OCI-LY1 (cell line): ENCODE measurements around the gene RPTN.

ENCODE experiments used
- H2AFZ ChIP-seq: fragments of 200-600 bp; sonication (generic), shearing (Covaris generic); 2 replicates; pipeline ENCODE4 v1.6.0; 2014; ENCODE audit warnings: antibody characterized with exemption, mild to moderate bottlenecking, low read length
- H3F3A ChIP-seq: fragments of 200-600 bp; sonication (generic), shearing (Covaris generic); 2 replicates; pipeline ENCODE4 v1.6.0; 2014; ENCODE audit warnings: mild to moderate bottlenecking, antibody characterized with exemption, low read length, moderate library complexity; ENCODE audit not compliant: insufficient read depth
- H3K27ac ChIP-seq: fragments of 200-600 bp; sonication (generic); 2 replicates; pipeline ENCODE4 v1.5.1; 2014; ENCODE audit warnings: low read length, mixed run types, mild to moderate bottlenecking, low read depth; ENCODE audit not compliant: poor library complexity, severe bottlenecking
- H3K27me3 ChIP-seq: fragments of 200-600 bp; sonication (generic); 2 replicates; pipeline ENCODE4 v1.6.0; 2014; ENCODE audit warnings: antibody characterized with exemption, mild to moderate bottlenecking, low read length, moderate library complexity; ENCODE audit not compliant: insufficient read depth
- H3K36me3 ChIP-seq: fragments of 200-600 bp; sonication (generic); 2 replicates; pipeline ENCODE4 v1.6.1; 2014; ENCODE audit warnings: mild to moderate bottlenecking, antibody characterized with exemption, low read length, moderate library complexity, mixed read lengths; ENCODE audit not compliant: insufficient read depth
- H3K4me1 ChIP-seq: fragments of 200-600 bp; sonication (generic); 2 replicates; pipeline ENCODE4 v1.5.1; 2014; ENCODE audit warnings: mild to moderate bottlenecking, low read length, moderate library complexity; ENCODE audit not compliant: insufficient read depth, severe bottlenecking
- H3K4me2 ChIP-seq: fragments of 200-600 bp; sonication (generic), shearing (Covaris generic); 2 replicates; pipeline ENCODE4 v1.6.1; 2014; ENCODE audit warnings: low read length
- H3K4me3 ChIP-seq: fragments of 200-600 bp; sonication (generic); 2 replicates; pipeline ENCODE4 v1.5.1; 2014; ENCODE audit warnings: low read length, low read depth, mild to moderate bottlenecking, mixed read lengths; ENCODE audit not compliant: poor library complexity, severe bottlenecking
- H3K79me2 ChIP-seq: fragments of 200-600 bp; shearing (Covaris generic); 2 replicates; pipeline ENCODE4 v1.6.1; 2016; ENCODE audit warnings: mixed run types, low read length, mixed read lengths; ENCODE audit not compliant: insufficient read depth
- H3K9ac ChIP-seq: fragments of 200-600 bp; sonication (generic), shearing (Covaris generic); 2 replicates; pipeline ENCODE4 v1.6.1; 2014; ENCODE audit warnings: mild to moderate bottlenecking, low read length, mixed read lengths
- H3K9me2 ChIP-seq: fragments of 200-600 bp; sonication (generic), shearing (Covaris generic); 2 replicates; pipeline ENCODE4 v1.6.1; 2014; ENCODE audit warnings: low read depth, mild to moderate bottlenecking, low read length, mixed read lengths
- H3K9me3 ChIP-seq: fragments of 200-600 bp; shearing (Covaris generic); 2 replicates; pipeline ENCODE4 v1.6.1; 2014; ENCODE audit warnings: low read length, mixed read lengths
- H4K20me1 ChIP-seq: fragments of 200-600 bp; sonication (generic), shearing (Covaris generic); 2 replicates; pipeline ENCODE4 v1.6.0; 2016; ENCODE audit warnings: mild to moderate bottlenecking, low read length; ENCODE audit not compliant: insufficient read depth
- EZH2 ChIP-seq: fragments of 200-600 bp; sonication (generic), shearing (Covaris generic); IDR thresholded peaks from 2 replicates; pipeline ENCODE4 v1.8.0; 2017; ENCODE audit warnings: borderline replicate concordance, mixed run types, mild to moderate bottlenecking, antibody characterized with exemption, low read length, moderate library complexity, mixed read lengths
- TF ChIP-seq, protein P1 (sequence below): fragments of 200-600 bp; sonication (generic), shearing (Covaris generic); IDR thresholded peaks from 2 replicates; pipeline ENCODE4 v1.5.1; 2017; ENCODE audit warnings: mild to moderate bottlenecking, antibody characterized with exemption, low read length, moderate library complexity, mixed read lengths

The RPTN gene

DNA sequence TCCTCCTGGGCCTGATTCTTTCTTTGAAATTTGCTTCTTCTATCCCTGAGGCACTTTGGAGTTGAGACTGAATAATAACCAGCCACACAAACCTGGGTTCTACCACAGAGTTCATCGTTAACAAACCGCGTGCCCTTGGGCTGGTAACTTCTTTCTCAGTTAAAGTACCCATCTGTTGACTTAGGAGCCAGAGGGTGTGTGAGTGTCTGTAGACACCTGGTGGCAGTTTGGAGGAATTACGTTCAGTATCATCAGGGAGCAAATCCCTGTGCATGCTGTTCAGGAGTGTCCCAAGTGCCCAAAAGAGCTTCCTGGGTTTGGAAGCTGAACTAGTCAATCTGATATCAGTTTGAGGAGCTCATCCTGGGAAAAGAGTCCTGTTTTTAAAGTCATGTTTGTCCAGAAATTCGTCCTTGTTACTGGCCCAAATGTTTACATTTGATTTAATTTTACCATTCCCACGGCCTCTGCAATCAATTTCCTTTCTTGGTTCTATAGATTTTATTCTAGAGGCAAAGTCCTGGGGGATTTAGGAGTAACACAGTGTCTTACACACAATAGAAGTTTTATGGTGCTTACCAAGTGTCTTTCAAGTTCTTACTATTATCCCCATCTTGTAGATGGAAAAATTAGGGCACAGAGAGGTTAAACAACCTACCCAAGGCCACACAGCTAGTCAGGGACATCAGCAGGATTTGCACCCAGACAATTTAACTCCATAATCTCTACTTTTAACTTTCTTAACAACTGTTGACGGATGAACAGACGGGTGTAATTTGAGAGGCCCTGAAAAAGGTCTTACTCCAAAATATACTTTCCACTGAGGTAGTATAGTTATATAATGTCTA is 26.7 kb upstream of the RPTN start:
- no peak overlapping the region for H2AFZ ChIP-seq
- H3K4me3 ChIP-seq, result no peak overlapping the region
- no peaks in the 10 kb centered on the region for H3K79me2 ChIP-seq
- no peaks in the 10 kb centered on the region for H3K9me3 ChIP-seq
- H3K27ac ChIP-seq, result no peak overlapping the region
- H4K20me1 ChIP-seq, result no peaks in the 10 kb centered on the region
- H3K9me2 ChIP-seq, result no peaks in the 10 kb centered on the region
- no peaks in the 10 kb centered on the region for H3K36me3 ChIP-seq
- no peak overlapping the region for H3K4me2 ChIP-seq
- no peak overlapping the region for H3K9ac ChIP-seq
- no peak for TF ChIP-seq EZH2
- TF ChIP-seq, protein P1, sequence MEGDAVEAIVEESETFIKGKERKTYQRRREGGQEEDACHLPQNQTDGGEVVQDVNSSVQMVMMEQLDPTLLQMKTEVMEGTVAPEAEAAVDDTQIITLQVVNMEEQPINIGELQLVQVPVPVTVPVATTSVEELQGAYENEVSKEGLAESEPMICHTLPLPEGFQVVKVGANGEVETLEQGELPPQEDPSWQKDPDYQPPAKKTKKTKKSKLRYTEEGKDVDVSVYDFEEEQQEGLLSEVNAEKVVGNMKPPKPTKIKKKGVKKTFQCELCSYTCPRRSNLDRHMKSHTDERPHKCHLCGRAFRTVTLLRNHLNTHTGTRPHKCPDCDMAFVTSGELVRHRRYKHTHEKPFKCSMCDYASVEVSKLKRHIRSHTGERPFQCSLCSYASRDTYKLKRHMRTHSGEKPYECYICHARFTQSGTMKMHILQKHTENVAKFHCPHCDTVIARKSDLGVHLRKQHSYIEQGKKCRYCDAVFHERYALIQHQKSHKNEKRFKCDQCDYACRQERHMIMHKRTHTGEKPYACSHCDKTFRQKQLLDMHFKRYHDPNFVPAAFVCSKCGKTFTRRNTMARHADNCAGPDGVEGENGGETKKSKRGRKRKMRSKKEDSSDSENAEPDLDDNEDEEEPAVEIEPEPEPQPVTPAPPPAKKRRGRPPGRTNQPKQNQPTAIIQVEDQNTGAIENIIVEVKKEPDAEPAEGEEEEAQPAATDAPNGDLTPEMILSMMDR, result peak; percentile 74
- H3F3A ChIP-seq, result no peaks in the 10 kb centered on the region
- H3K4me1 ChIP-seq, result peaks cover 9% of the 10 kb centered on the region
- no peaks in the 10 kb centered on the region for H3K27me3 ChIP-seq

DNA sequence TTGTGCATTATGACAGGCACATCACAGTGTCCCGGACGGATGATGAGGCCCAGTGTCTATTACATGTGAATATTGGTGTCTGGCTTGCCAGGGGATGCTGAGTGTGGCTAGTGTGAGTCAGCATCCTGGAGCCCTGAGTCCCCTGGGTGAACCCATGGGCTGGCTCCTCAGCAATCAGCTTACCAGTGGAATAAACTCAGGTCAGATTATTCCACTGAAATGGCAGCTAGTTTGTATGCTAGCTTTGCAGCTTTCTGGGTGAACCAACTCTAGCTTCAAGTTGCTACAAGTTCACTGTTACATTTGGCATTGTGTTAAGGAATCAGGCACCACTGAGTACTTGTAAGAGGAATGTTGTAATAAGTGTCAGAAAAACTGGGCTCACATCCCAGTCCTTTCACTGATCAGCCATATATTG is 23.9 kb upstream of the RPTN start:
- Histone ChIP-seq H3K27me3 (no peaks in the 10 kb centered on the region), H3K79me2 (no peaks in the 10 kb centered on the region), H3K27ac (no peak overlapping the region), H3K4me1 (no peaks in the 10 kb centered on the region), H4K20me1 (no peaks in the 10 kb centered on the region), H2AFZ (no peak overlapping the region), H3F3A (no peaks in the 10 kb centered on the region), H3K36me3 (no peaks in the 10 kb centered on the region), H3K9ac (no peak overlapping the region), H3K4me2 (no peak overlapping the region), H3K4me3 (no peak overlapping the region), H3K9me3 (no peaks in the 10 kb centered on the region), H3K9me2 (no peaks in the 10 kb centered on the region)
- no peak for TF ChIP-seq EZH2
- TF ChIP-seq, protein P1, result no peak

DNA sequence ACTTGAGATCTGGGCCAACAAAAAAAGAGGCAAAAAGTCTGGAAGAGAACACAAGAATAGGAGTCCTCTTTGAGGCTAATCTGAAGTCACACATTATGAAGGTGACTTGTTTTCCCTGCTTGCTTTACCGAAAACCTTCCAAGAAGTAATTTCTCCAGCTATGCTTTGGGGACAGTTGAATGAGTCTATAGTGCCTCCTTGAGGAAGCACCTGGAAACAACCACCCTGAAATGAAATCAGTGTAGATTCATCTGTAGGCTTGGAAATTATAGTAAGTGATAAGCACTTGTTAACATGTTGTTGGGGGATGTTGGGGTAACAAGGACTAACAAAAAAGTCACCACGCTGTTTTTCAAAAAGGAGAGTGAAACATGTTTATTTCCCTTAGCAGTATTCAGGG is 23.4 kb upstream of the RPTN start:
- no peak for TF ChIP-seq EZH2
- TF ChIP-seq, protein P1, result peak; percentile 47; the same call in 1 of the 2 replicates
- no peaks in the 10 kb centered on the region for H3K79me2 ChIP-seq
- H3F3A ChIP-seq, result no peaks in the 10 kb centered on the region
- no peak overlapping the region for H3K4me3 ChIP-seq
- no peaks in the 10 kb centered on the region for H3K9me2 ChIP-seq
- no peak overlapping the region for H3K27ac ChIP-seq
- H3K9me3 ChIP-seq, result no peaks in the 10 kb centered on the region
- no peaks in the 10 kb centered on the region for H4K20me1 ChIP-seq
- no peak overlapping the region for H2AFZ ChIP-seq
- H3K27me3 ChIP-seq, result no peaks in the 10 kb centered on the region
- H3K4me2 ChIP-seq, result no peak overlapping the region
- H3K9ac ChIP-seq, result no peak overlapping the region
- H3K4me1 ChIP-seq, result no peaks in the 10 kb centered on the region
- no peaks in the 10 kb centered on the region for H3K36me3 ChIP-seq
